Neural progenitor cell (in vitro differentiated cells): Measurements from ENCODE around the gene SV2B. TPM values are rescaled to one million over a fixed set of nuclear protein-coding genes. Genes with fewer than 3 reads are reported as not detected.
A peak's percentile ranks its signal among the peaks of the same experiment; 100 is the strongest.

Experiments
- DNase-seq: peaks from one replicate; pipeline ENCODE4 v3.0.0-alpha.2; 2016; ENCODE audit warnings: low spot score
- H2AFZ ChIP-seq: fragments of 200-600 bp; sonication (generic); replicated peaks from 2 replicates; pipeline ENCODE4 v1.6.1; 2016; ENCODE audit warnings: antibody characterized with exemption
- H3F3A ChIP-seq: fragments of 200-600 bp; sonication (generic); 2 replicates; pipeline ENCODE4 v1.6.1; 2016; ENCODE audit warnings: antibody characterized with exemption, low read depth
- H3K27ac ChIP-seq: fragments of 200-600 bp; sonication (generic); 2 replicates; pipeline ENCODE4 v1.5.1; 2016; ENCODE audit warnings: mild to moderate bottlenecking
- H3K27me3 ChIP-seq: fragments of 200-600 bp; sonication (generic); 2 replicates; pipeline ENCODE4 v1.6.1; 2016; ENCODE audit warnings: mild to moderate bottlenecking, moderate library complexity
- H3K36me3 ChIP-seq: fragments of 200-600 bp; sonication (generic); 2 replicates; pipeline ENCODE4 v1.5.1; 2016
- H3K4me1 ChIP-seq: fragments of 200-600 bp; sonication (generic); 2 replicates; pipeline ENCODE4 v1.6.1; 2016; ENCODE audit warnings: mixed run types
- H3K4me2 ChIP-seq: fragments of 200-600 bp; sonication (generic); 2 replicates; pipeline ENCODE4 v1.6.1; 2016
- H3K4me3 ChIP-seq: fragments of 200-600 bp; sonication (generic); 2 replicates; pipeline ENCODE4 v1.5.1; 2016
- H3K79me2 ChIP-seq: fragments of 200-600 bp; sonication (generic); 2 replicates; pipeline ENCODE4 v1.6.1; 2016; ENCODE audit warnings: low read depth
- H3K9ac ChIP-seq: fragments of 200-600 bp; sonication (generic); 2 replicates; pipeline ENCODE4 v1.6.1; 2016
- H3K9me3 ChIP-seq: fragments of 200-600 bp; sonication (generic); 2 replicates; pipeline ENCODE4 v1.5.1; 2016; ENCODE audit warnings: low read depth
- H4K20me1 ChIP-seq: fragments of 200-600 bp; sonication (generic); 2 replicates; pipeline ENCODE4 v1.6.1; 2016; ENCODE audit warnings: low read depth
- H3K27ac Mint-ChIP-seq: 3 replicates; pipeline ENCODE4 v1.8.0; 2021; ENCODE audit warnings: mixed read lengths
- H3K27me3 Mint-ChIP-seq: 2 replicates; pipeline ENCODE4 v1.8.0; 2022; ENCODE audit warnings: low read depth, mild to moderate bottlenecking, inconsistent platforms, moderate library complexity, mixed read lengths; ENCODE audit not compliant: insufficient read depth
- H3K36me3 Mint-ChIP-seq: 3 replicates; pipeline ENCODE4 v1.8.0; 2021; ENCODE audit warnings: mixed read lengths
- H3K4me1 Mint-ChIP-seq: 3 replicates; pipeline ENCODE4 v1.8.0; 2021; ENCODE audit warnings: mixed read lengths
- H3K4me3 Mint-ChIP-seq: 3 replicates; pipeline ENCODE4 v1.8.0; 2021; ENCODE audit warnings: mild to moderate bottlenecking, moderate library complexity, mixed read lengths
- H3K9me3 Mint-ChIP-seq: 3 replicates; pipeline ENCODE4 v1.8.0; 2020; ENCODE audit warnings: mixed read lengths
- CTCF ChIP-seq: fragments of 200-600 bp; sonication (generic); IDR thresholded peaks from 2 replicates; pipeline ENCODE4 v1.5.1; 2017; ENCODE audit warnings: antibody characterized with exemption, mild to moderate bottlenecking
- EZH2 ChIP-seq: fragments of 200-600 bp; sonication (generic); IDR thresholded peaks from 2 replicates; pipeline ENCODE4 v1.6.1; 2017; ENCODE audit warnings: antibody characterized with exemption, mild to moderate bottlenecking, moderate library complexity
- EZH2phosphoT487 ChIP-seq: fragments of 200-600 bp; sonication (generic); IDR thresholded peaks from 2 replicates; pipeline ENCODE4 v1.6.1; 2017; ENCODE audit warnings: antibody characterized with exemption
- total RNA-seq: library from RNA; depleted of rRNA; stranded (reverse); fragments of >200 nt; gene quantifications from 2 replicates; pipeline ENCODE4 v1.2.3, GENCODE V29; 2015; ENCODE audit warnings: low replicate concordance

The SV2B gene
- total RNA-seq, 1 donor from 2014 or later, result 0.02 TPM

- Mint-ChIP-seq H3K9me3 (no peaks in the 10 kb centered on the region), H3K27me3 (peaks cover 6% of the 10 kb centered on the region), H3K4me1 (no peaks in the 10 kb centered on the region), H3K4me3 (no peak overlapping the region), H3K36me3 (no peaks in the 10 kb centered on the region), H3K27ac (no peak overlapping the region)
- Histone ChIP-seq H3K36me3 (no peaks in the 10 kb centered on the region), H3F3A (peaks cover 2% of the 10 kb centered on the region), H3K27ac (no peak overlapping the region), H4K20me1 (no peaks in the 10 kb centered on the region), H2AFZ (peak overlapping the region; percentile 26), H3K9me3 (no peaks in the 10 kb centered on the region), H3K9ac (no peak overlapping the region), H3K79me2 (no peaks in the 10 kb centered on the region), H3K4me1 (no peaks in the 10 kb centered on the region), H3K4me2 (no peak overlapping the region), H3K27me3 (peaks cover 4% of the 10 kb centered on the region), H3K4me3 (no peak overlapping the region)
- TF ChIP-seq CTCF, result no peak
- TF ChIP-seq EZH2phosphoT487, result no peak
- no peak for TF ChIP-seq EZH2
- no peak for DNase-seq
Observed at GRCh38 chr15:91158415-91159394, 58.6 kb downstream of the SV2B start.

DNA sequence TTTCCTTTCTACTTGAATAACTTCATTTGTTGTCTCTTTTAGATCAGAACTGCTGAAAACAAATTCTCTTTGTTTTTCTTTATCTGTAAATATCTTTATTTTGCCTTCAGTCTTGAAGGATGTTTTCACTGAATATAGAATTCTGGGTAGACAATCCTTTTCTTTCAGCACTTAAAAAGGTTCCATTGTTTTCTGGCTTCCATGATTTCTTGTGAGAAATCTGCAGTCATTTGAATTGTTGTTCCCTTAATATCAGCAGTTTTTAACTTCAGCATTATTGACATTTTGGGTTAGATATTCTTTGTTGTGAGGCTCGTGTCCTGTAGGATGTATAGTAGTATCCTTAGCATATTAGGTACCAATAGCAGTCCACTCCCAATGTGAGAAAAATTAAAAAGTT lies 65.8 kb downstream of the SV2B start:
- Histone ChIP-seq H4K20me1 (no peaks in the 10 kb centered on the region), H3F3A (peaks cover 6% of the 10 kb centered on the region), H3K4me3 (no peak overlapping the region), H3K9ac (no peak overlapping the region), H3K27ac (no peak overlapping the region), H3K4me2 (no peak overlapping the region), H3K9me3 (peaks cover 12% of the 10 kb centered on the region), H3K79me2 (no peaks in the 10 kb centered on the region), H2AFZ (no peak overlapping the region), H3K27me3 (no peaks in the 10 kb centered on the region), H3K4me1 (no peaks in the 10 kb centered on the region), H3K36me3 (peaks cover 4% of the 10 kb centered on the region)
- Mint-ChIP-seq H3K36me3 (no peaks in the 10 kb centered on the region), H3K27ac (no peak overlapping the region), H3K9me3 (peaks cover 20% of the 10 kb centered on the region), H3K4me1 (no peaks in the 10 kb centered on the region), H3K4me3 (no peak overlapping the region), H3K27me3 (peaks cover 3% of the 10 kb centered on the region)
- TF ChIP-seq EZH2, result no peak
- no peak for TF ChIP-seq EZH2phosphoT487
- TF ChIP-seq CTCF, result no peak
- DNase-seq, result no peak

- Histone ChIP-seq H3K79me2 (no peaks in the 10 kb centered on the region), H3K4me3 (no peak overlapping the region), H3K4me1 (no peaks in the 10 kb centered on the region), H3K27me3 (no peaks in the 10 kb centered on the region), H3F3A (peaks cover 6% of the 10 kb centered on the region), H2AFZ (no peak overlapping the region), H3K9me3 (peaks cover 12% of the 10 kb centered on the region), H3K9ac (no peak overlapping the region), H3K4me2 (no peak overlapping the region), H3K27ac (no peak overlapping the region), H4K20me1 (no peaks in the 10 kb centered on the region), H3K36me3 (peaks cover 4% of the 10 kb centered on the region)
- TF ChIP-seq EZH2 (no peak), EZH2phosphoT487 (no peak), CTCF (no peak)
- Mint-ChIP-seq H3K9me3 (peaks cover 20% of the 10 kb centered on the region), H3K27ac (no peak overlapping the region), H3K27me3 (peaks cover 3% of the 10 kb centered on the region), H3K4me1 (no peaks in the 10 kb centered on the region), H3K36me3 (no peaks in the 10 kb centered on the region), H3K4me3 (no peak overlapping the region)
- no peak for DNase-seq
Observed at GRCh38 chr15:91168457-91168856, 68.4 kb downstream of the SV2B start.
